ENCODE results near the gene NAA80. TPM values are rescaled to one million over a fixed set of nuclear protein-coding genes. Genes with fewer than 3 reads are reported as not detected.
A peak's percentile ranks its signal among the peaks of the same experiment; 100 is the strongest.

The NAA80 gene
- total RNA-seq, 1 experiment from 2014 or later, result 6.0 TPM

DNA sequence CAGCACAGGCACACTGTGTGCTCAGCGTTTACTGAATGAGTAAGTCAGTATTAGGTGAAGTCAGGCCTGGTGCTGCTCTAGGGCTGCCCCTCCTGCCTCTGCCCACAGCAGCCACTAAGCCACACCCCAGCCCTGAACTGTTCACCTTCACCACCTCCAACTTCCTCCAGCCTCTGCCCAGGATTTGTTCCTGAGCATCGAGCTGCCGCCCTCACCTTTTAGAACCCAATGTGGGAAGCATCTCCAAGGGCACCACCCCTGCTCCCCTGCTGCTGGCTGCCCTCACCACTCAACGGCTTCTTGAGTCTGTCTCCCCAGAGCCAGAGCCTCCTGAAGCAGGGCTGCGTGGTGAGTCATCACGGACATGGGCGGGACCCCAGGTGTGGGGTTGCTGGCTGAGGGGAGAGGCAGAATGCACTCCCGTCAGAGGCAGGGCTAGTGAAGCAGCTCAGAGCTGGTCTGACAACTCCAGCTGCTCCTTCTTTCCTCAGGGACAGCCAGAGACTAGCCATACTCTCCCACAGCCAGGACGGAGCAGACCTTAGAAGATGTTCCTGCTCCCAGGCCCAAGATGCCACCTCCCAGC lies 17.5 kb upstream of the NAA80 start:
- no peak overlapping the region for H3K4ac ChIP-seq (ENCODE audit: low read depth, low read length)
- no peak overlapping the region for H3K9ac ChIP-seq (ENCODE audit: extremely low read depth, insufficient read length, low read length)
- no peak overlapping the region for H4K91ac ChIP-seq (ENCODE audit: insufficient read length, low read depth, low read length)
- H3K56ac ChIP-seq (ENCODE audit: insufficient read length, low read depth, low read length), result no peak overlapping the region
- Mint-ChIP-seq H3K4me1 (peaks cover 15 to 30% of the 10 kb centered on the region in 2 experiments), H3K36me3 (ENCODE audit: insufficient read depth in 1 of 3, low read depth in 3 of 3) (peaks cover 48 to 57% (median 56%) of the 10 kb centered on the region in 3 experiments), H3K4me3 (no peak overlapping the region; a peak in 1 of 5 replicates), H3K27me3 (ENCODE audit: low read depth) (no peaks in the 10 kb centered on the region), H3K9me3 (peaks cover 5 to 7% of the 10 kb centered on the region in 2 experiments), H3K27ac (peak overlapping the region in 2 of 3 experiments; percentile 3 to 79; a peak in 3 of 7 replicates)
- no peak overlapping the region for H4K5ac ChIP-seq (ENCODE audit: insufficient read length, low read depth, low read length)
- H3K4me1 ChIP-seq (ENCODE audit: insufficient read depth, low read length), result no peaks in the 10 kb centered on the region; the same call in 1 of the 2 replicates
- no peak overlapping the region for H3K18ac ChIP-seq (ENCODE audit: insufficient read length, low read depth, low read length)
- H3K23ac ChIP-seq (ENCODE audit: insufficient read length, low read depth, low read length), result no peak overlapping the region
- H3K14ac ChIP-seq (ENCODE audit: insufficient read depth, low read length), result no peak overlapping the region
- no CpG with 5 or more reads among the region's 9 CpGs for WGBS (ENCODE audit: extremely low coverage, insufficient read length, low lambda C conversion rate)
- H3K27ac ChIP-seq (ENCODE audit: insufficient read length, low read depth, low read length), result no peak overlapping the region
- no peak overlapping the region for H2BK12ac ChIP-seq (ENCODE audit: insufficient read length, low read depth, low read length)
- no peak overlapping the region for H2BK15ac ChIP-seq (ENCODE audit: low read depth, low read length)
- no peak overlapping the region for H2AFZ ChIP-seq (ENCODE audit: low read length)
- peaks cover 3% of the 10 kb centered on the region for H3K23me2 ChIP-seq (ENCODE audit: insufficient read length, low read depth, low read length, poor library complexity, severe bottlenecking)
- no peak for TF ChIP-seq CTCF (conservative IDR thresholded peaks at IDR 0.05)
- H2BK5ac ChIP-seq (ENCODE audit: insufficient read length, low read length), result no peak overlapping the region
- no peak overlapping the region for H2BK20ac ChIP-seq (ENCODE audit: low read depth, low read length, poor library complexity, severe bottlenecking)
- no peaks in the 10 kb centered on the region for H3K79me1 ChIP-seq (ENCODE audit: insufficient read depth, low read depth, low read length, poor library complexity, severe bottlenecking)
- H4K8ac ChIP-seq (replicated peaks; ENCODE audit: insufficient read length, low read depth, low read length), result no peak overlapping the region
- no peak overlapping the region for H2BK120ac ChIP-seq (ENCODE audit: low read depth, low read length, poor library complexity, severe bottlenecking)
- no peaks in the 10 kb centered on the region for H3K9me3 ChIP-seq (ENCODE audit: control insufficient read depth, low read depth, low read length)
- no peaks in the 10 kb centered on the region for H3K27me3 ChIP-seq (ENCODE audit: insufficient read depth, low read length)
- H2AK5ac ChIP-seq (ENCODE audit: insufficient read length, low read length), result no peak overlapping the region
- no peak overlapping the region for H3T11ph ChIP-seq (ENCODE audit: low read length)
- H4K20me1 ChIP-seq (ENCODE audit: control insufficient read depth, insufficient read depth, insufficient read length), result no peaks in the 10 kb centered on the region
- peaks cover 5% of the 10 kb centered on the region; the same call in 1 of the 2 replicates for H3K79me2 ChIP-seq (ENCODE audit: insufficient read depth, low read length)
- no peak overlapping the region for H3K4me2 ChIP-seq (ENCODE audit: insufficient read depth, insufficient read length, low read length)
- DNase-seq, result peak; percentile 75

Measured in H9 (cell line).